DND-41 (cell line): ENCODE measurements around the gene NEURL1.

ENCODE experiments used
- CTCF ChIP-seq: IDR thresholded peaks from 2 replicates; pipeline ENCODE4 v1.5.1; 2012; ENCODE audit warnings: borderline replicate concordance, low read length, moderate library complexity, mild to moderate bottlenecking; ENCODE audit not compliant: poor library complexity, severe bottlenecking; ENCODE audit errors: extremely low read depth
- EZH2 ChIP-seq: IDR thresholded peaks from 3 replicates; pipeline ENCODE4 v1.6.1; 2012; ENCODE audit warnings: borderline replicate concordance, low read depth, mild to moderate bottlenecking, moderate library complexity, low read length, inconsistent platforms; ENCODE audit not compliant: severe bottlenecking

- TF ChIP-seq CTCF (no peak), EZH2 (no peak)
Measured at GRCh38 chr10:103562383-103562782, 68.9 kb downstream of the NEURL1 start.
